CD4-positive, alpha-beta T cell treated with Interleukin-17A for 4 hours (primary cell): ENCODE data around the gene KRIT1.

Source experiments
- DNase-seq: peaks from one replicate; pipeline ENCODE4 v3.0.0-alpha.2; 2020; ENCODE audit warnings: mixed read lengths

Gene KRIT1

GRCh38 chr7:92150450-92151017 lies 95.2 kb downstream of the KRIT1 start:
- DNase-seq: no peak

DNA sequence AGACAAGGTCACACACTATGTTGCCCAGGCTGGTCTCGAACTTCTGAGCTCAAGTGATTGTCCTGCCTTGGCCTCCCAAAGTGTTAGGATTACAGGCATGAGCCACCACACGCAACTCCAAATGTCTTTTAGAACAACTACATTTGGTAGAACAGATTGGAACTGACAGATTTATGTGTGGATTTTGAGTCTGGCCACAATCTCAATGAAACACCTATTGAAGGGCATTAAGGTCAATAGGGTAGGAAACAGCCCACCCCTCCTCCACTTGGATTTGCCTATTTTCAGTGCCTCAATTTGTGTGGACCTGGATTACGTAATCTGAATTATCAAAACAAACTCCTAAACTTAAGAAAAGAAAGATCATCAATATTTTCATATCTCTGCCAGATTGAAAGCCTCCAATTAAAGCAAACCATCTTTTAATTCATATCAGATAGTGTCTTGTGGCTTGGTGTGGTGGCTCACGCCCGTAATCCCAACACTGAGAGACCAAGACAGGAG lies 95.9 kb downstream of the KRIT1 start:
- DNase-seq: no peak
